ENCODE results near the gene KCNJ10.

KCNJ10 gene

DNA sequence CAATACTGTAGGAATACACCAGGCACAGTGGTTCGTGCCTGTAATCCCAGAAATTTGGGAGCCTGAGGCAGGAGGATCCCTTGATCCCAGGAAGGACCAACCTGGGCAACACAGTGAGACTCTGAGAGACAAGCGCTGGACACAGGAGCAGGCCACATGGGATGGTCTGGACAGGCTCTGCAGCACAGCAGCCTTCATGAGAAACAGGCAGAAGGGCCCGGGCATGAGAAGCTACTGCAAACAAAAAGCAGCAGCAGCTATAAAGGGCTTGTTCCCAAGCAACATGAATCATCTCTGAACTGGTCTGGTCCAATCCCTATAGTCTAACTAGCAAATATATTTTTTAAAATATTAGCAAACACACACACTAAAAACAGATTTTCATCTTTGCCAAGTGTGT is 80.4 kb downstream of the KCNJ10 start:
- ChIA-PET POLR2A (no interaction called here), CTCF (interaction anchor here (3.6 kb wide), 1 partner anchor 18 kb away, joined by 25 read pairs; no protein-coding TSS in a partner anchor)
- TF ChIP-seq ZNF544 (tag by site-specific recombination; IDR thresholded peaks at IDR 0.05): no peak
- TF ChIP-seq, protein P1, sequence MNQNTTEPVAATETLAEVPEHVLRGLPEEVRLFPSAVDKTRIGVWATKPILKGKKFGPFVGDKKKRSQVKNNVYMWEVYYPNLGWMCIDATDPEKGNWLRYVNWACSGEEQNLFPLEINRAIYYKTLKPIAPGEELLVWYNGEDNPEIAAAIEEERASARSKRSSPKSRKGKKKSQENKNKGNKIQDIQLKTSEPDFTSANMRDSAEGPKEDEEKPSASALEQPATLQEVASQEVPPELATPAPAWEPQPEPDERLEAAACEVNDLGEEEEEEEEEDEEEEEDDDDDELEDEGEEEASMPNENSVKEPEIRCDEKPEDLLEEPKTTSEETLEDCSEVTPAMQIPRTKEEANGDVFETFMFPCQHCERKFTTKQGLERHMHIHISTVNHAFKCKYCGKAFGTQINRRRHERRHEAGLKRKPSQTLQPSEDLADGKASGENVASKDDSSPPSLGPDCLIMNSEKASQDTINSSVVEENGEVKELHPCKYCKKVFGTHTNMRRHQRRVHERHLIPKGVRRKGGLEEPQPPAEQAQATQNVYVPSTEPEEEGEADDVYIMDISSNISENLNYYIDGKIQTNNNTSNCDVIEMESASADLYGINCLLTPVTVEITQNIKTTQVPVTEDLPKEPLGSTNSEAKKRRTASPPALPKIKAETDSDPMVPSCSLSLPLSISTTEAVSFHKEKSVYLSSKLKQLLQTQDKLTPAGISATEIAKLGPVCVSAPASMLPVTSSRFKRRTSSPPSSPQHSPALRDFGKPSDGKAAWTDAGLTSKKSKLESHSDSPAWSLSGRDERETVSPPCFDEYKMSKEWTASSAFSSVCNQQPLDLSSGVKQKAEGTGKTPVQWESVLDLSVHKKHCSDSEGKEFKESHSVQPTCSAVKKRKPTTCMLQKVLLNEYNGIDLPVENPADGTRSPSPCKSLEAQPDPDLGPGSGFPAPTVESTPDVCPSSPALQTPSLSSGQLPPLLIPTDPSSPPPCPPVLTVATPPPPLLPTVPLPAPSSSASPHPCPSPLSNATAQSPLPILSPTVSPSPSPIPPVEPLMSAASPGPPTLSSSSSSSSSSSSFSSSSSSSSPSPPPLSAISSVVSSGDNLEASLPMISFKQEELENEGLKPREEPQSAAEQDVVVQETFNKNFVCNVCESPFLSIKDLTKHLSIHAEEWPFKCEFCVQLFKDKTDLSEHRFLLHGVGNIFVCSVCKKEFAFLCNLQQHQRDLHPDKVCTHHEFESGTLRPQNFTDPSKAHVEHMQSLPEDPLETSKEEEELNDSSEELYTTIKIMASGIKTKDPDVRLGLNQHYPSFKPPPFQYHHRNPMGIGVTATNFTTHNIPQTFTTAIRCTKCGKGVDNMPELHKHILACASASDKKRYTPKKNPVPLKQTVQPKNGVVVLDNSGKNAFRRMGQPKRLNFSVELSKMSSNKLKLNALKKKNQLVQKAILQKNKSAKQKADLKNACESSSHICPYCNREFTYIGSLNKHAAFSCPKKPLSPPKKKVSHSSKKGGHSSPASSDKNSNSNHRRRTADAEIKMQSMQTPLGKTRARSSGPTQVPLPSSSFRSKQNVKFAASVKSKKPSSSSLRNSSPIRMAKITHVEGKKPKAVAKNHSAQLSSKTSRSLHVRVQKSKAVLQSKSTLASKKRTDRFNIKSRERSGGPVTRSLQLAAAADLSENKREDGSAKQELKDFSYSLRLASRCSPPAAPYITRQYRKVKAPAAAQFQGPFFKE (tag by site-specific recombination; IDR thresholded peaks at IDR 0.05; ENCODE audit: borderline replicate concordance): no peak
- TF ChIP-seq ZNF473 (tag by site-specific recombination; IDR thresholded peaks at IDR 0.05): no peak
- TF ChIP-seq, protein P2, sequence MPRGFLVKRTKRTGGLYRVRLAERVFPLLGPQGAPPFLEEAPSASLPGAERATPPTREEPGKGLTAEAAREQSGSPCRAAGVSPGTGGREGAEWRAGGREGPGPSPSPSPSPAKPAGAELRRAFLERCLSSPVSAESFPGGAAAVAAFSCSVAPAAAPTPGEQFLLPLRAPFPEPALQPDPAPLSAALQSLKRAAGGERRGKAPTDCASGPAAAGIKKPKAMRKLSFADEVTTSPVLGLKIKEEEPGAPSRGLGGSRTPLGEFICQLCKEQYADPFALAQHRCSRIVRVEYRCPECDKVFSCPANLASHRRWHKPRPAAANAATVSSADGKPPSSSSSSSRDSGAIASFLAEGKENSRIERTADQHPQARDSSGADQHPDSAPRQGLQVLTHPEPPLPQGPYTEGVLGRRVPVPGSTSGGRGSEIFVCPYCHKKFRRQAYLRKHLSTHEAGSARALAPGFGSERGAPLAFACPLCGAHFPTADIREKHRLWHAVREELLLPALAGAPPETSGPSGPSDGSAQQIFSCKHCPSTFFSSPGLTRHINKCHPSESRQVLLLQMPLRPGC (tag by site-specific recombination; IDR thresholded peaks at IDR 0.05): no peak
- no peak for TF ChIP-seq ZNF23 (tag by site-specific recombination; IDR thresholded peaks at IDR 0.05; ENCODE audit: borderline replicate concordance)
- no peak for TF ChIP-seq REPIN1 (tag by site-specific recombination; IDR thresholded peaks at IDR 0.05; ENCODE audit: low read depth)
- Histone ChIP-seq H3K36me3 (ENCODE audit: control insufficient read depth in 2 of 2, insufficient read depth in 1 of 2, low read length in 2 of 2) (no peaks in the 10 kb centered on the region), H3K9me3 (ENCODE audit: control insufficient read depth, insufficient read depth, low read depth, low read length) (no peaks in the 10 kb centered on the region), H3K27ac (ENCODE audit: extremely low read depth, low read depth, low read length) (no peak overlapping the region), H3K4me1 (ENCODE audit: control insufficient read depth, insufficient read depth, low read length) (no peaks in the 10 kb centered on the region), H3K4me3 (ENCODE audit: low read depth, low read length) (no peak overlapping the region)

DNA sequence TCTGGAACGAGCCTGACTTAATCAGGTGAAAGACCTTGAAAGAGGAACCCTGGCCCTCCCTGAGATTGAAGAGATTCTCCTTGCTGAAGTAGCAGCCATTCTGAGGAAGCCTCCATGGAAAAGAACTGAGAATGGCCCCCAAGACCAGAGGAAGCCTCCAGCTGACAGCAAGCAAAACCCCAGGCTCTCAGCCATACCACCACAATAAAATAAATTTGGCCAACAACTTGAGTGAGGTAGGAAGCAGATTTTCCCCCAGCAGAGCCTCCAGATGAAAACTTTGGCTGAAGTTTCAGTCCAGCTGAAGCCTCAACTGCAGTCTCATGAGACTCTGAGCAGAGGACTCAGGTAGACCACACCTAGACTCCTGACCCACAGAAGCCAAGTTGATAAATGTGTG is 82.0 kb downstream of the KCNJ10 start:
- no peak overlapping the region for H3K27ac ChIP-seq (ENCODE audit: extremely low read depth, low read depth, low read length)
- no peaks in the 10 kb centered on the region for H3K9me3 ChIP-seq (ENCODE audit: control insufficient read depth, insufficient read depth, low read depth, low read length)
- TF ChIP-seq WT1 (tag by site-specific recombination; IDR thresholded peaks at IDR 0.05): no peak
- TF ChIP-seq, protein P3, sequence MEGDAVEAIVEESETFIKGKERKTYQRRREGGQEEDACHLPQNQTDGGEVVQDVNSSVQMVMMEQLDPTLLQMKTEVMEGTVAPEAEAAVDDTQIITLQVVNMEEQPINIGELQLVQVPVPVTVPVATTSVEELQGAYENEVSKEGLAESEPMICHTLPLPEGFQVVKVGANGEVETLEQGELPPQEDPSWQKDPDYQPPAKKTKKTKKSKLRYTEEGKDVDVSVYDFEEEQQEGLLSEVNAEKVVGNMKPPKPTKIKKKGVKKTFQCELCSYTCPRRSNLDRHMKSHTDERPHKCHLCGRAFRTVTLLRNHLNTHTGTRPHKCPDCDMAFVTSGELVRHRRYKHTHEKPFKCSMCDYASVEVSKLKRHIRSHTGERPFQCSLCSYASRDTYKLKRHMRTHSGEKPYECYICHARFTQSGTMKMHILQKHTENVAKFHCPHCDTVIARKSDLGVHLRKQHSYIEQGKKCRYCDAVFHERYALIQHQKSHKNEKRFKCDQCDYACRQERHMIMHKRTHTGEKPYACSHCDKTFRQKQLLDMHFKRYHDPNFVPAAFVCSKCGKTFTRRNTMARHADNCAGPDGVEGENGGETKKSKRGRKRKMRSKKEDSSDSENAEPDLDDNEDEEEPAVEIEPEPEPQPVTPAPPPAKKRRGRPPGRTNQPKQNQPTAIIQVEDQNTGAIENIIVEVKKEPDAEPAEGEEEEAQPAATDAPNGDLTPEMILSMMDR (tag by site-specific recombination; IDR thresholded peaks at IDR 0.05): no peak
- ChIA-PET CTCF (interaction anchor here (1.8 kb wide), 1 partner anchor 19 kb away, joined by 7 read pairs; no protein-coding TSS in a partner anchor), POLR2A (no interaction called here)
- H3K4me3 ChIP-seq (ENCODE audit: low read depth, low read length): no peak overlapping the region
- H3K4me1 ChIP-seq (ENCODE audit: control insufficient read depth, insufficient read depth, low read length): no peaks in the 10 kb centered on the region
- H3K36me3 ChIP-seq (ENCODE audit: control insufficient read depth in 2 of 2, insufficient read depth in 1 of 2, low read length in 2 of 2): no peaks in the 10 kb centered on the region

DNA sequence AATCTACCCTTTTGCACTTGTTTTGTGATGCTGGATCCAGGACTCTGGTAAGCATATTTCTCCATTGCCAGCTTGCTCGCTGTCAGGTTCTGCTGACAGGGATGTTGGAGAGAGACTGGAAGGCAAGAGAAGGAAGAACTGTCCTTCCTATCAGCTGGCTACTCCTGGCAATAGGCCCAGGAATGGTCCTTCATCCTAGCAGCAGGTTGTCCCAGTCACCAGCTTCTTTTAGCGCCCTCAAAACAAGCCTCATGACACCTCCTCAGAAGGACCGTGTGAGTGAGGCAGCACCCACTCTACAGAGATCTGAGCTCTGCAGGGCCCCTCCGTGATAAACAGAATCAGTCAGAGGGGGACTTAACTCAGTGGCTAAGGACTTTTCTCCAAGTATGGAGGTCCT is 82.8 kb downstream of the KCNJ10 start:
- no peaks in the 10 kb centered on the region for H3K36me3 ChIP-seq (ENCODE audit: control insufficient read depth in 2 of 2, insufficient read depth in 1 of 2, low read length in 2 of 2)
- no peaks in the 10 kb centered on the region for H3K4me1 ChIP-seq (ENCODE audit: control insufficient read depth, insufficient read depth, low read length)
- POLR2A ChIA-PET: no interaction called here
- CTCF ChIA-PET: interaction anchor here (1.8 kb wide), 1 partner anchor 20 kb away, joined by 7 read pairs; no protein-coding TSS in a partner anchor
- H3K27ac ChIP-seq (ENCODE audit: extremely low read depth, low read depth, low read length): no peak overlapping the region
- no peak overlapping the region for H3K4me3 ChIP-seq (ENCODE audit: low read depth, low read length)
- TF ChIP-seq KLF9 (tag by site-specific recombination; IDR thresholded peaks at IDR 0.05; ENCODE audit: low read depth): no peak
- H3K9me3 ChIP-seq (ENCODE audit: control insufficient read depth, insufficient read depth, low read depth, low read length): no peaks in the 10 kb centered on the region
